ES-I3 (cell line): ENCODE results near the gene CABYR.

Source experiments
- H3K36me3 ChIP-seq: 2 replicates; pipeline ENCODE4 v1.6.1; 2013; ENCODE audit warnings: mild to moderate bottlenecking, low read length, control low read depth, moderate library complexity; ENCODE audit not compliant: insufficient read depth
- H3K4me1 ChIP-seq: 2 replicates; pipeline ENCODE4 v1.6.1; 2013; ENCODE audit warnings: mild to moderate bottlenecking, control low read depth, low read length; ENCODE audit not compliant: insufficient read depth
- H3K9ac ChIP-seq: 2 replicates; pipeline ENCODE4 v1.6.1; 2013; ENCODE audit warnings: low read depth, mild to moderate bottlenecking, low read length, moderate library complexity
- H3K9me3 ChIP-seq: 2 replicates; pipeline ENCODE4 v1.6.1; 2013; ENCODE audit warnings: mild to moderate bottlenecking, low read length, moderate library complexity; ENCODE audit not compliant: control insufficient read depth, insufficient read depth

The CABYR gene

GRCh38 chr18:24189664-24190346 is 50.9 kb downstream of the CABYR start:
- Histone ChIP-seq H3K9ac (no peak overlapping the region), H3K36me3 (no peaks in the 10 kb centered on the region), H3K4me1 (peaks cover 3% of the 10 kb centered on the region; the same call in 1 of the 2 replicates), H3K9me3 (no peaks in the 10 kb centered on the region)

GRCh38 chr18:24190590-24190989 is 51.7 kb downstream of the CABYR start:
- H3K4me1 ChIP-seq, result no peaks in the 10 kb centered on the region
- no peaks in the 10 kb centered on the region for H3K9me3 ChIP-seq
- no peaks in the 10 kb centered on the region for H3K36me3 ChIP-seq
- H3K9ac ChIP-seq, result no peak overlapping the region

DNA sequence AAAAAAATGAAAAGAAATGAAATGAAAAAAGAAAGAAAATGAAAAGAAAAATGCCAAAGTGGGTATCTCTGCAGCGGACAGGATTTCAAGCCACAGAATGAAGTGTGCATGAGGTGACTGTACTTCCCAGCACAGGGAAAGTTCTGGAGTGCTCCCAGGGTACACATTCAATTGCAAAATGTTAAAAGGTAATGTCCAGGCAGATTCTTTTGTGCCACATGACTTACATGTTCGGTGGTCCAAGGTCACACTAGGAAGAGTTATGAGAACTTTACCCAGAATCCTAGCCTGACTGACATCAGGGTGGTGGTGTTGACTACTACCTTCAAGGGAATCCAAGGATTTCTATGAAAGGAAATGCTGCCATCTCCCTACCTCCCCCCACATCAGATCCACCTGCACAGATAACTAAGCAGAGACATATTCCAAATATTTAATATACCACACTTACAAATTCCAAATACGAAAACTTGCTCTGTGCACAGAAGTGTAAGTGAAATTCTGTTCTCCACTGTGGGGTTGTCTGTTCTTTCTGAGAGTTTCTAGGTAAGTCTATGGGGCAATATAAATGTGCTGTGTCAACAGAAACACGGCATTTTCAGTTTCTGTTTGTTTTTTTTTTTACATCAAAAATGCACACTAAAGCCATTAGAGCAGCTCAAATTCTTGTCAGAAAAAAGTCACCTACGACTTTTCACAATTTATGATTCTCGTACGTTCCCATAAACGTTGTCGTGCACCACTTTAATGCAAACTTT is 56.6 kb downstream of the CABYR start:
- H3K9ac ChIP-seq, result no peak overlapping the region
- H3K36me3 ChIP-seq, result no peaks in the 10 kb centered on the region
- H3K4me1 ChIP-seq, result no peaks in the 10 kb centered on the region
- H3K9me3 ChIP-seq, result no peaks in the 10 kb centered on the region

- no peaks in the 10 kb centered on the region for H3K9me3 ChIP-seq
- H3K36me3 ChIP-seq, result no peaks in the 10 kb centered on the region
- no peaks in the 10 kb centered on the region for H3K4me1 ChIP-seq
- no peak overlapping the region for H3K9ac ChIP-seq
Measured at GRCh38 chr18:24196764-24197163, 57.9 kb downstream of the CABYR start.

- no peak overlapping the region for H3K9ac ChIP-seq
- H3K9me3 ChIP-seq, result no peaks in the 10 kb centered on the region
- no peaks in the 10 kb centered on the region for H3K36me3 ChIP-seq
- no peaks in the 10 kb centered on the region for H3K4me1 ChIP-seq
Measured at GRCh38 chr18:24197412-24197811, 58.5 kb downstream of the CABYR start.

- Histone ChIP-seq H3K36me3 (no peaks in the 10 kb centered on the region), H3K4me1 (no peaks in the 10 kb centered on the region), H3K9me3 (no peaks in the 10 kb centered on the region), H3K9ac (no peak overlapping the region)
Measured at GRCh38 chr18:24198461-24198860, 59.6 kb downstream of the CABYR start.

GRCh38 chr18:24199372-24199962 is 60.6 kb downstream of the CABYR start:
- H3K9me3 ChIP-seq, result no peaks in the 10 kb centered on the region
- H3K9ac ChIP-seq, result no peak overlapping the region
- no peaks in the 10 kb centered on the region for H3K4me1 ChIP-seq
- no peaks in the 10 kb centered on the region for H3K36me3 ChIP-seq

DNA sequence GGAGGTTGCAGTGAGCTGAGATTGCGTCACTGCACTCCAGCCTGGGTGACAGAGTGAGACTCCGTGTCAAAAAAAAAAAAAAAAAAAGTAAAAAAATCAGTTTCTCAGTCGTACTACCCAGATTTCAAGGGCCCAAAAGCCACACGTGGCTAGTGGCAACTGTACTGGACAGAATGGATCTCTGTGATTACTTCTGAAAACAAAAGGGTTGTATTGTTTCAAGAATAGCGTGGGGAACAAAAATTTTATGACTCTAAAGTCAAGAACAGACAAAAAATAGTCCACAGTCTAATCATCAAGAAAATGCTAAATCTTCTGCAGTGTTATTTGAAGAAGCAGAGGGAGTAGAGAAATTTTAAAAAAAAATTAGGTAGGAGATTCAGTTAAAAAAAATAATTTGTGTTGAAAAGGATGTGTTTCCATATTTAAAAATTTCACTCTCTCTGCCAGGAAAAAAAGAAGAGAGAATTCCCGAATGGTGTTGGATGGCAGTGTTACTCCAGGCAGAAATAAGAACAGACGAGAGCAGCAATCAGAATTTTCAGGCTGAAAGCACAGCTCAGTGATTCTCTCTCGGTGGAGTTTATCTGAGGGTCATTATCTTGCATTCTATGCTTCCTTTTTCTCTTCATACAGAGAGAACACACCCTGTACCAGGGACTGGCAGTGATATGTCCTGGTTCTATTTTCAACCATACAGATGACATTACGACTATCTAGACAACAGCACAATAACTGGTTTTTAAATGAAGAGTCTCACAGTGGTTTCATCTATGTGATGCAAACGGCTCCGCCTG is 61.8 kb downstream of the CABYR start:
- H3K9ac ChIP-seq, result no peak overlapping the region
- no peaks in the 10 kb centered on the region for H3K4me1 ChIP-seq
- no peaks in the 10 kb centered on the region for H3K36me3 ChIP-seq
- H3K9me3 ChIP-seq, result no peaks in the 10 kb centered on the region

- Histone ChIP-seq H3K4me1 (no peaks in the 10 kb centered on the region), H3K9me3 (no peaks in the 10 kb centered on the region), H3K36me3 (no peaks in the 10 kb centered on the region), H3K9ac (no peak overlapping the region)
Measured at GRCh38 chr18:24201699-24202687, 63.1 kb downstream of the CABYR start.

DNA sequence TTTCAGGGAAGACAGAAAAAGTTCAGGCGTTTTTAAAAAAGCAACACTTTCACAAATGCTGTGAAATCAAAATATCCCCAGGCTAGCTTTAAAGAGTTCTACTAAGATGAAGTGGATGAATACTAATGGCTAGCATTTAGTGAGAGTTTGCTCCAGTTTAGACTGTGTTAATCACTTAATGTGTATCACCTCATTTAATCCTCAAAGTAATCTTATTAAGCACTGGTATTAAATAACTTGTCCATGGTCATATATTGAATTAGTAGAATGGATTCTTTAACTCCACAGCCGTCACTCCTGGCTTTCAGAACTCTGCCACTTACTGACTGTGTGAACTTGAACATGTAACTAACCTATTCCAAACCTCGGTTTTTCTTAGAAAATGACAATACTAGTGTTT is 66.0 kb downstream of the CABYR start:
- peaks cover 9% of the 10 kb centered on the region; the same call in 1 of the 2 replicates for H3K4me1 ChIP-seq
- no peaks in the 10 kb centered on the region for H3K9me3 ChIP-seq
- H3K36me3 ChIP-seq, result no peaks in the 10 kb centered on the region
- H3K9ac ChIP-seq, result no peak overlapping the region

DNA sequence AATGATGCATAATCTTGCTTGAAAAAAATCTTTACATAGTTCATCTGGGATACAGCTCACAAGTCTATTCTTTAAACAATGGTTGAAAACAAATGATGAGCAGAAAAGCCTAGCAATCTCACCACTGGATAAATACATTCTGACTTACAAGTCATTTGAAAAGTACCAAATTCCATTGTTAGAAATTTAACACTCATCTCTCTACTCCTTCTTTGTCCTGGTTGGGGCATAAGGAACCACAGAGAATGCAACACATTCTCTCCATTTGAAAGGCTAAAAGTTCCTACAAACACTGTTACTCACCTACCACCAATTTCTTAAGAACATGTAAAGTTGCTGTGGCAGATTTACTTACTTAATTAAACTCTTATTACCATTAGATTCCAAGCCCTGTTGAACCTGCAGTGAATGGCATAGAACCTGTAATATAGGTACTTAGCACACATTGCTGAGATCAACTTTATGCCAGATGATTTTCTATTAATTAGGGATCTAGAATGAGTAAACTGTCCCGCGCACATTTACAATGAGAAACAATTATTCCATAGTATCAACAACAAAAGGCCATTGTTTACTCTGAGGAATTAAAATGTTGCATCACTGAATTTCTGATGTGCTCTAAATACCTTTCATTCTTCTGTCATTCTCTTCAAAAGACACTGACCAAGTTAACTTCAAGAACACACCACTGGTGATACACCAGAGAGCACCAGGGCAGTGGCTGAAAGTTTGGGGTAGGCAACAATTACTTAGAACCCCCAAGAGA is 69.6 kb downstream of the CABYR start:
- Histone ChIP-seq H3K9ac (no peak overlapping the region), H3K36me3 (no peaks in the 10 kb centered on the region), H3K4me1 (peaks cover 14% of the 10 kb centered on the region; the same call in 1 of the 2 replicates), H3K9me3 (no peaks in the 10 kb centered on the region)

DNA sequence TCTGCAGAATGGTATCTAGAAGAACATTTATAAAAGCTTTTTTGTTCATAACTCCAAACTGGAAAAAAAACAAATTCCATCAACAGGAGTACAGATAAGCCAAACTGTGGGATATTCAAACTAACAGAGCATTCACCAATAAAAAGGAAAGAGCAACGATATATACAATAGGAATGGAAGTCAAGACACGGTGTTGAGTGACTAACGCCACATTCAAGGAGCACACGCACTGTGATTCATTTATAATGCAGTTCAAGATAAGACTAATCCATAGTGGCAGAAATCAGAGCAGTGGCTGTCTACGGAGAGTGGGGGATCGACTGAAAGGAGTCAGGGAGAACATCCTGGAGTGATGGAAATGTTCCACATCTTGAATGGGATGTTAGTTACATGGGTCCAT is 70.7 kb downstream of the CABYR start:
- no peaks in the 10 kb centered on the region for H3K9me3 ChIP-seq
- no peak overlapping the region for H3K9ac ChIP-seq
- no peaks in the 10 kb centered on the region for H3K36me3 ChIP-seq
- H3K4me1 ChIP-seq, result peaks cover 23% of the 10 kb centered on the region
